ENCODE measurements around the gene ATP8B1.

Gene ATP8B1

DNA sequence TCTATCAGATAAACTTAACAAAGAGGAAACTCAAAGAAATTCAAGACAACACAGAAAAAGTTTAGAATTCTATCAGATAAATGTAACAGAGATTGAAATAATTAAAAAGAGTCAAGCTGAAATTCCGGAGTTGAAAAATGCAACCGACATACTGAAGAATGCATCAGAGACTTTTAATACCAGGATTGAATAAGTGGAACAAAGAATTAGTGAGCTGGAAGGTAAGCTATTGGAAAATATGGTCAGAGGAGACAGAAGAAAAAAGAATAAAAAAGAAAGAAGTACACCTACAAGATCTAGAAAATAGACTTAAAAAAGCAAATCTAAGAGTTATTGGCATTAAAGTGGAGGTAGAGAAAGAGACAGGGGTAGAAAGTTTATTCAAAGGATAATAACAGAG, 88.0 kb downstream of the ATP8B1 start:
- no peak for DNase-seq

GRCh38 chr18:57710226-57710625, 92.9 kb downstream of the ATP8B1 start:
- DNase-seq, result no peak

DNA sequence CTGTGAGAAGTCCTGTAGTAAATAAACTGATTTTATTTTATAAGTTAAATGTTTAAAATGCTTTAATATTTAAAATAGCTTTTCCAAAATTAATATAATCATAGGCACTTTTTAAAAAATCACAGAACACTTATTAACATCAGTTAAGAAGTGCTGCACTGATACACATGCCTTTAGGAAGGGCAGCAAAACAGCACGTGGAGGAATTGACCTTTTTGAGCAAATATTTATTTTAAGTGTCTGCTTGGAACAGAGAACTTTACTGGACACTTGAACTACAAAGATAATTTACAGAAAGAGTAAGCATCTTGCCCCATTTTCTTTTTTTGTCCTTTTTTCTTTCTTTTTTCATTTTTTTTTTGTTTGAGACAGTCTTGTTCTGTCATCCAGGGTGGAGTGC, 93.8 kb downstream of the ATP8B1 start:
- no peak for DNase-seq

DNA sequence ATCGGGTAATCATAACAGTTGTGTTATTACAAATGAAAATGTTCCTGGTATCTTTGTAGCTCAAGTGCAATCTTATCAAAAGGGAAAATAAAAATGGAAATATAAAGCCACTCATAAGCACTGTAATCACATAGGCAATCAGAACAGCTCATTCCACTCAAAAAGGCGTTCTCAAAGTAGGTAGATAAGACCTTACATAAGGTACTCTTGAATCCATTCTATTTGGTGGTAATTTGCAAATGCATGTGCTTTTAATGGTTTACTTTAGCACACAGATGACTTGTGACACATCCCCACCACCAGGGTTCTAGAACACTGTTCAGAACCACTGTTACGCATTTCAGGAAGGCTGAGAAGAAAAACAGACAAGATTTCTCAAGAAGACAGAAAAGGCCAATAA, 94.8 kb downstream of the ATP8B1 start:
- no peak for DNase-seq

- DNase-seq, result no peak
Observed at GRCh38 chr18:57705832-57706595, 97.1 kb downstream of the ATP8B1 start.

DNA sequence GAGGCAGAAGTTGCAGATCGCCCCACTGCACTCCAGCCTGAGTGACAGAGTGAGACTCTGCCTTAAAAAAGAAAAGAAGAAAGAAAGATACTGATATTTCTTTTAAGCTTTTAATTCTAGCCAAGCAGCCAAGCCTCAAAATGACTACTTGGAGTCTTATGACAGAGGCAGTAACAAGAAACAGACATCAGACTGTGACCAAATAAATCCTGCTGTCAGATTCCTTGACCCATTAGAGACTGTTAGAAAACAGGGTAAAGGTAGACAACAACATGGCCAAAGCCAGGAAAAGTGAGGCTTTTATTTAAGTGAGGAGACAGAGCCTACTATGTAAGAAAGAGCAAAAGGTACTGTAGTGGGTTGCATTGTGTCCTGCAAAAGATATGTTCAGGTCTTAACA, 98.1 kb downstream of the ATP8B1 start:
- no peak for DNase-seq

DNA sequence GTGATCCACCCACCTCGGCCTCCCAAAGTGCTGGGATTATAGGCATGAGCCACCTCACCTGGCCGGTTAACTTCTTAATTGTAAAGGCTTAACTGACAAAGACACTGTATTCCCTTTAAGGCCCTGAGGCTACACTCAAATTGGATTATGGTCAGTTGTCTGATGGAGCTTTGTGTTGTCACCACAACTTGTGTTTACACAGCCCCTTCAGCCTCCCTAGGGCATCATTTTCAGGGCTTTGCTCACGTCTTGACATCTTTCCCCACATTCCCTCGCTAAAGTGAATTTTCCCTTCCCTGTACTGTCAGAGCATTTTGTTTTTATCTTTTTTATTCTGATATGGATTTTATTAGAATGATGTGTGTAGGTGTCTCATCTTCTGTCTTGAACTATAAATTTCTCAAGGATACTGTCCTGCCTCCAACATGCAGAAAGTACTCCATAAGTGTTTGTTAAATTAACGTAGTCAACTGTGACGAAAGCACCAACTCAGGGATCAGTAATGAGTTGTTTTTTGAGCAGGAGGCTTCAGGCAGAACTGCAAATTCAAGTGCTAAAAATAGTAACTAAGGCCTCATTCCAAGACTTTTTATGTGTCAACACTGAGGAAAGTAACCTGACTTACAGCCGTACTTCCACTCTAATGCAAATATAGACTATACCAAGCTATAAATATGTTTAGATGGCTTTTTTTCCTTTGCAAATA, 104.4 kb downstream of the ATP8B1 start:
- no peak for DNase-seq

DNA sequence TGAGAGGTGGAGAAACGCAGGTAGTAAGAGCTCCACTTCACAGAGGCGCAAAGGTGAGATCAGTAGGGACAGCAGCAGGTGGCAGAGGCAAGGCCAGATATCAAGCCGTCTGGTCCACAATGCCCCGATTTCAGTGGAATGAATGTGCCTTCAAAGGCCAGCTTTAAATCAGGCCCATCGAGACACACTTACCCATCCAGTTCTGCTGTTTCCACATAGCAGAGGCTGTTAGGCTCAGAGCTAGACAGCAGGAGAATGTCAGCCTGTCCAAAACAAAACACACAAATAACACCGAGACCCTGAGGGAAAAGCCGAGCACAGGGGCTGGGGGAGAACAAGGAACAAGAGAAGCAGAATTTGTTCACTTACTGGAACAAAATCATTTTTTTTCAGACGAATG, 105.7 kb downstream of the ATP8B1 start:
- DNase-seq, result no peak

- no peak for DNase-seq
Observed at GRCh38 chr18:57696271-57696670, 106.8 kb downstream of the ATP8B1 start.

DNA sequence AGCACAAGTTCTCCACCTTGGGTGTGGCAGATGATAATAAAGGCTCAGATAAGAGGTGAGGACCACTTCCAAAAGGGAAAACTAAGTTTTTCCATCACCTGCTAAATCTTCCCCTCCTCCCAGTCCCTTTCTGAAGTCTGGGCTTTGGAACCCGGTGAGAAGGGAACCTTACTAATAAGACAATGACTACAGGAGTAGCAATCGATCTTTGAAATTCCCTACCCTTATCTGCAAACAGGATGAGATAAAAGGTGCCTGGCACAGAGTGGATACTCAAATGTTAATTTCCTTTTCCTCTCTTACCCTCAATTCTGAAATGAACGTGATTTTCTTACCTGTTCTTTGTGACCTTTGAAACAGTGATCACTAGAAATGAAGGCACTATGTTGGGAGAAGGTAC, 111.8 kb downstream of the ATP8B1 start:
- DNase-seq, result no peak

DNA sequence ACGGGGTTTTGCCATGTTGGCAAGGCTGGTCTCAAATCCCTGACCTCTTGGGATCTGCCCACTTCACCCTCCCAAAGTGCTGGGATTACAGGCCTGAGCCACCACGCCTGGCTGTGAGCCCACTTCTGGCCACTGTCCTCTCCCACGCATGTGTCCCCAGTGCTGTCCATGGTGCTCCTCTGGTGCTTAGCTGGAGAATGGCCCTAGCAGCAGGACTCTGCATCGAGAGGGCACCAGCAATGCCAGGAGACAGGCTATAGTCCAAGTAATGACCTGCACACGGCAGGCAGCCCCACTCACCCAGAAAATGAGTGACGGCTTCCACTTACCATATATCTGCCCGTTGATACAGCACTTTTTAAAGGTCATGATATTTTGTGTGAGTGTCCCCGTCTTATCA, 115.1 kb downstream of the ATP8B1 start:
- no peak for DNase-seq

GRCh38 chr18:57683470-57683869, 119.6 kb downstream of the ATP8B1 start:
- no peak for DNase-seq

GRCh38 chr18:57677262-57678211, 125.6 kb downstream of the ATP8B1 start:
- no peak for DNase-seq

- no peak for DNase-seq
Observed at GRCh38 chr18:57674891-57675290, 128.2 kb downstream of the ATP8B1 start.

GRCh38 chr18:57670046-57670445, 133.1 kb downstream of the ATP8B1 start:
- DNase-seq, result no peak

DNA sequence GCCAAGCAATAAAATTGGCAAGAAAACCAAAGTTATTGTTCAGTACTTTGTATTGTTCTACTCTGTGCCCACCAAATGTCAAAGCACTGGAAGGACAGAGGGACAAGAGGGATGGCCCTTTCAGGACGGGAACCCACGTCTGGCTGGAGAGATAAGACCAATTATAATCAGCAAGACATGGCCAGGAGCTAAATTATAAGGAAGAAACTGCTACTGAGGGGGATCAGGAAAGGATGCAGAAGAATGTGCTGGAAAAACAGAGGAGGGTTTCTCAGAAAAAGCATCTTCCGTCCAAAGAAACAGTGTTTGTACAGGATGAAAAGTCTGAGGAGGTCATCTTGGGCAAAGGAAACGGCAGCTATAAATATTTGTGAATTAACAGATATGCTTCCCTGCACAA, 135.1 kb downstream of the ATP8B1 start:
- DNase-seq, result no peak

DNA sequence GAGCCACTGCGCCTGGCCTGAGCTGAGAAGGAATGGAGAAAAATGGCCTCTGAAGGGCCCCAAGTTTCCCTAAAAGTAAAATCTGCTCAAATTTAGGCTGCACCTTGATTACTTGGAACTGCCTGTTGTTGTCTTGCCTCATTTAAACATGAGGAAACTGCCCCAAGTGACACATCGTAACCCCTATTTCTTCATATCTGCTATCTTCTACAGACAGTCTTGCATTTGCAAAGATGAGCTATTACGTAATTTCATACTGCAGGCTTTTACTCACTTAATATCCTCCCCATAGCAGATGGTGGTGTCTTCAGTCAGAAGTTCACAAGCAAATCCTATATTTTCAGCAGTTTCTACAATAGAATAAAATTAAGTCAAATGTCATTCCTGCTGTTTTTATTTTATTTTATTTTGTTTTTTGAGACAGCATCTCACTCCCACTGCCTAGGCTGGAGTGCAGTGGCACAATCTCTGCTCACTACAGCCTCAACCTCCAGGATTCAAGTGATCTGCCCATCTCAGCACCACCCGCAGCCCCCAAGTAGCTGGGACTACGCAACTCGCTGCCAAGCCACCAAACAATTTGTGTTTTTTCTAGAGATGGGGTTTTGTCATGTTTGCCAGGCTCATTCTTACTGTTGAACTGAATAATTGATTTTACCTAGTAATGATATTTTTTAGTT, 136.2 kb downstream of the ATP8B1 start:
- DNase-seq, result no peak

DNA sequence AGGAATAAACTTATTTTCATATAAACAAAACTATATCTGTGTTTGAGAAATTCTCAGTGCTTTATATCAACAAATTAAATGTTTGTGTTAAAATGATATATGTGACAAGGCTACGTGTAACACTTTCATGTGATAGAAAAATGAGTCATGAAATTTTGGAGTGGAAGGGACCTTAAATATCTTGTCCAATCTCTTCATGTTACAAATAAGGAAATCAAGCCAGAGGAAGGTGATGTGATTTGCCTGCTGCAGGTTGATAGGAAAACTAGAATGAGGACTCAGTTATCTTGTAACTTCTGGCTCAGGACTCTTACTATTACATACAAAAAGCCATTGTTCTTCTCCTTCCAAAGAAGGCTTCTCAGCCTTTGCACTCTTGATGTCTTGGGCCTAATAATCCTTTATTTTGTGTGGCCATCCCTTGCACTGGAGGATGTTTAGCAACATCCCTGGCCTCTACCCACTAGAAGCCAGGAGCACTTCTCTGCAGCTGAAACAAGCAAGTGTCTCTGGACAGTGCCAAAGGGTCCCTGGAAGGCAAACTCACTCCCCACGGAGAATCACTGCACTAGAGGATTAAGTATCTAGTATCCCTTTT, 138.4 kb downstream of the ATP8B1 start:
- no peak for DNase-seq

GRCh38 chr18:57660961-57661360, 142.2 kb downstream of the ATP8B1 start:
- no peak for DNase-seq

- no peak for DNase-seq
Observed at GRCh38 chr18:57659460-57660102, 143.5 kb downstream of the ATP8B1 start.

- no peak for DNase-seq
Observed at GRCh38 chr18:57657542-57657941, 145.6 kb downstream of the ATP8B1 start.

- no peak for DNase-seq
Observed at GRCh38 chr18:57655740-57656139, 147.4 kb downstream of the ATP8B1 start.

All from activated T-cell treated with anti-CD3 and anti-CD28 coated beads, Interleukin-2, amount 50 U/mL, for 1 hour (primary cell).